GM20000 (cell line): ENCODE measurements around the gene GALNTL6.

Experiments
- DNase-seq: peaks from one replicate; pipeline ENCODE4 v3.0.0; 2012; ENCODE audit warnings: low spot score
- TF ChIP-seq, protein P1 (sequence below): IDR thresholded peaks from 2 replicates; pipeline ENCODE4 v1.5.1; 2012; ENCODE audit warnings: mild to moderate bottlenecking, control low read depth; ENCODE audit errors: extremely low read depth, missing control alignments

GALNTL6 gene

GRCh38 chr4:172651961-172652360 lies 838.8 kb downstream of the GALNTL6 start:
- no peak for DNase-seq
- TF ChIP-seq, protein P1, sequence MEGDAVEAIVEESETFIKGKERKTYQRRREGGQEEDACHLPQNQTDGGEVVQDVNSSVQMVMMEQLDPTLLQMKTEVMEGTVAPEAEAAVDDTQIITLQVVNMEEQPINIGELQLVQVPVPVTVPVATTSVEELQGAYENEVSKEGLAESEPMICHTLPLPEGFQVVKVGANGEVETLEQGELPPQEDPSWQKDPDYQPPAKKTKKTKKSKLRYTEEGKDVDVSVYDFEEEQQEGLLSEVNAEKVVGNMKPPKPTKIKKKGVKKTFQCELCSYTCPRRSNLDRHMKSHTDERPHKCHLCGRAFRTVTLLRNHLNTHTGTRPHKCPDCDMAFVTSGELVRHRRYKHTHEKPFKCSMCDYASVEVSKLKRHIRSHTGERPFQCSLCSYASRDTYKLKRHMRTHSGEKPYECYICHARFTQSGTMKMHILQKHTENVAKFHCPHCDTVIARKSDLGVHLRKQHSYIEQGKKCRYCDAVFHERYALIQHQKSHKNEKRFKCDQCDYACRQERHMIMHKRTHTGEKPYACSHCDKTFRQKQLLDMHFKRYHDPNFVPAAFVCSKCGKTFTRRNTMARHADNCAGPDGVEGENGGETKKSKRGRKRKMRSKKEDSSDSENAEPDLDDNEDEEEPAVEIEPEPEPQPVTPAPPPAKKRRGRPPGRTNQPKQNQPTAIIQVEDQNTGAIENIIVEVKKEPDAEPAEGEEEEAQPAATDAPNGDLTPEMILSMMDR = no peak

DNA sequence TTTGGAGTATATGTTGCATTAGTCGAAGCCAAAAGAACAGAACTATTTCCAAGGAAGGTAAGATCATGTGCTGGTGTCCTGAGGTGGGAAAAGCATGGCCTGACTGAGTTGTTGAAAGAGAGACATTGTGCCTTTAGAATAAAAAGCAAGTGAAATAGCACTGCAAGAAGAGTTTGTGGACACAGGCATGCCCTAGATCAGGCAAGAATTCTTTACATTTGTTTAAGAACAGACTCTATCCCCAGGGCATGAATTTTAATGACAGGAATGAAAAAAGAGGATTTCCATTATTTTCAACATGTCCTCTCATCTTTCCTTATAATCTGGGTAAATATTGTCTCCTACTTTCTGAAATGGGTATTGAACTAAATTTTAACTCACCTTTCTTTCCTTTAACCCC lies 839.2 kb downstream of the GALNTL6 start:
- TF ChIP-seq, protein P1 = no peak
- DNase-seq = no peak

DNA sequence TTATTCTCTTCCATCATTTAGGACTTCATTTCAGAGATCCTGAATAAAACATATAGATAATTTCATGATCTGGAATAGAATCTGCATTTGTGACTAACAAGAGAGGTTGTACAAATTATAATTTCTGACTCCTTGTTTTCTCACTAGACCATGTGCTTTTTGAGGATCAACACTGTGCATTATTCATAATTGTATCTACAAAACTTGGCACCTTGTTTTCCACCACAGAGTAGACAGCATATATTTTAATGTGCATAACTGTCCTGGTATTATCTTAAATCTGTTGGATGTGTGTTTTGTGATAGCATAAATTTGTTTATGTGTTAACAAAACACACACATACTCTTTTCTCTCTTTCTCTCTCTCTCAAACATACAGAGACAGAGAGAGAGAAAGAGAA lies 840.5 kb downstream of the GALNTL6 start:
- TF ChIP-seq, protein P1 = no peak
- DNase-seq = no peak

GRCh38 chr4:172654457-172654856 lies 841.3 kb downstream of the GALNTL6 start:
- no peak for DNase-seq
- TF ChIP-seq, protein P1 = no peak

DNA sequence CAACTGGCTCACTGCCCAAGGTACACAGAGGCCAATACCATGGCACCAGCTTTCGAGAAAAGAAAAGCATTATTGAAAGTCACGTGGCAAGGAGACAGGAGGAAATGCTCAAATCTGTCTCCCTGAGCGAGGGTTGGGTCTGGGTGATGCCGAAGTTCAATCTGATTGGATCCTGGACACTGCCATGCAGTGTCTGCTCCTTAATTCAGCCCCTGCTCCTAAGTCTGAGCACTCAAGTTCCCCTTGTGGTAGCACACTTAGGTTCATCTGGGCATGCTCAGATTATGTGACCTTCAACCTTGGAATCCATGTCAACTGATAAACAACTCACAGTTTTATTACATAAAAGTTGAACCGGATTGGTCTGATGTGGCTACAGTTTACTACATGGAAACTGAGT lies 842.9 kb downstream of the GALNTL6 start:
- no peak for DNase-seq
- TF ChIP-seq, protein P1 = no peak

- no peak for DNase-seq
- TF ChIP-seq, protein P1 = no peak
Observed at GRCh38 chr4:172657081-172657480, 843.9 kb downstream of the GALNTL6 start.

GRCh38 chr4:172660251-172660650 lies 847.0 kb downstream of the GALNTL6 start:
- TF ChIP-seq, protein P1 = no peak
- DNase-seq = no peak

DNA sequence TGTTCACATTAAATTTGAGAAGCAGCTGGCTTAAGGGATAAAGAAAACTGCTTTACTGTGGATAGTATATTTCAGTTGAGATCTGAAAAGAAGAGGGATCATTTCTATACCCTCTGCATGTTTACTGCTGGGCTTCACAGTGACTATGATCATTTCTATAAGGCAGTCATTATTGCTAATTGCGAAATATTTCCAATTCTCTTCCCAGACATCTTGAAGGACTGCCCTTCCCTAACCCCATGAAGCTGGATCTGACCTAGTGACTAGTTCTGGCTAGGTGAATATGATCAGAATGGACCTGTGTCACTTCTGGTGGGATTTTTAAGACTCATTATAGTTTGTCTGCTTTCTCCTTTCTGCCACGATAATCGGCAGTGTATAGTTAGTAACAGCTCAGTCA lies 848.9 kb downstream of the GALNTL6 start:
- TF ChIP-seq, protein P1 = no peak
- no peak for DNase-seq
